BJ (cell line): Measurements from ENCODE around the gene TPM1. TPM values are rescaled to one million over a fixed set of nuclear protein-coding genes. Genes with fewer than 3 reads are reported as not detected.

Experiments
- CTCF ChIA-PET: fragments of 350-600 bp; formaldehyde crosslinking; extraction: SDS; loops from one replicate; lab custom pipeline; 2021; ENCODE audit warnings: antibody characterized with exemption, inconsistent platforms; lab: Yijun Ruan, JAX
- POLR2A ChIA-PET: fragments of 300-600 bp; sonication (Branson Sonifier 250); formaldehyde crosslinking; extraction: SDS; loops from one replicate; lab custom pipeline; 2021; ENCODE audit warnings: antibody characterized with exemption; lab: Charles Lee
- DNase-seq: peaks from one replicate; pipeline ENCODE4 v3.0.0-alpha.2; 2011; ENCODE audit warnings: low read depth
- H3K27me3 ChIP-seq: 2 replicates; pipeline ENCODE4 v1.6.0; 2011; ENCODE audit warnings: low read length; ENCODE audit not compliant: control insufficient read depth, insufficient read depth
- H3K36me3 ChIP-seq: 2 replicates; pipeline ENCODE4 v1.5.1; 2011; ENCODE audit warnings: low read length; ENCODE audit not compliant: control insufficient read depth, insufficient read depth
- H3K4me3 ChIP-seq: 2 replicates; pipeline ENCODE4 v1.5.1; 2011; ENCODE audit warnings: low read depth, mild to moderate bottlenecking, control low read depth, low read length
- CTCF ChIP-seq: IDR thresholded peaks from 2 replicates; pipeline ENCODE4 v1.5.1; 2011; ENCODE audit warnings: low read depth, mild to moderate bottlenecking, control low read depth, inconsistent platforms, low read length, moderate library complexity; ENCODE audit not compliant: insufficient read depth
- polyA plus RNA-seq: library from polyadenylated mRNA; depleted of rRNA; stranded (reverse); fragments of >200 nt; gene quantifications from 2 replicates; pipeline ENCODE4 v1.2.3, GENCODE V29; 2011

TPM1 gene
- polyA plus RNA-seq, 1 experiment, result 1,575 TPM

GRCh38 chr15:63047792-63048114 is 5.2 kb downstream of the TPM1 start:
- ChIA-PET CTCF (interaction anchor here (0.6 to 5.5 kb wide), 48 partner anchors 10 to 306 kb away, joined by 3 to 27 read pairs (median 4); no protein-coding TSS in a partner anchor), POLR2A (interaction anchor here (0.5 to 1.4 kb wide), 6 partner anchors 24 to 238 kb away, joined by 3 to 7 read pairs (median 4); no protein-coding TSS in a partner anchor)
- H3K36me3 ChIP-seq, result peaks cover 16% of the 10 kb centered on the region
- peak overlapping the region; percentile 49 for H3K4me3 ChIP-seq
- no peak for DNase-seq
- H3K27me3 ChIP-seq, result no peaks in the 10 kb centered on the region
- TF ChIP-seq CTCF, result no peak

- TF ChIP-seq CTCF, result peak; percentile 94
- H3K4me3 ChIP-seq, result peak overlapping the region; percentile 49
- ChIA-PET CTCF (interaction anchor here (0.7 to 5.5 kb wide), 52 partner anchors 9 to 307 kb away, joined by 3 to 27 read pairs (median 4); no protein-coding TSS in a partner anchor), POLR2A (interaction anchor here (0.5 to 1.4 kb wide), 5 partner anchors 25 to 239 kb away, joined by 3 to 7 read pairs (median 4); no protein-coding TSS in a partner anchor)
- no peaks in the 10 kb centered on the region for H3K27me3 ChIP-seq
- DNase-seq, result no peak
- peaks cover 16% of the 10 kb centered on the region for H3K36me3 ChIP-seq
Measured at GRCh38 chr15:63048115-63048775, 5.7 kb downstream of the TPM1 start.

- H3K4me3 ChIP-seq, result peak overlapping the region; percentile 49
- DNase-seq, result no peak
- H3K36me3 ChIP-seq, result peaks cover 11% of the 10 kb centered on the region
- CTCF ChIA-PET, result interaction anchor here (0.7 to 5.5 kb wide), 33 partner anchors 8 to 270 kb away, joined by 3 to 27 read pairs (median 5); no protein-coding TSS in a partner anchor
- no peaks in the 10 kb centered on the region for H3K27me3 ChIP-seq
- no peak for TF ChIP-seq CTCF
- POLR2A ChIA-PET, result interaction anchor here (1.0 to 1.4 kb wide), 2 partner anchors 120 to 200 kb away, joined by 3 read pairs; no protein-coding TSS in a partner anchor
Measured at GRCh38 chr15:63048776-63049665, 6.5 kb downstream of the TPM1 start.

GRCh38 chr15:63049783-63050371 is 7.3 kb downstream of the TPM1 start:
- Histone ChIP-seq H3K27me3 (no peaks in the 10 kb centered on the region), H3K4me3 (no peak overlapping the region), H3K36me3 (peaks cover 10% of the 10 kb centered on the region)
- TF ChIP-seq CTCF, result no peak
- ChIA-PET CTCF (interaction anchor here (0.7 to 5.5 kb wide), 5 partner anchors 8 to 268 kb away, joined by 3 to 27 read pairs (median 8); no protein-coding TSS in a partner anchor), POLR2A (interaction anchor here (0.7 to 1.0 kb wide), 2 partner anchors 20 to 121 kb away, joined by 3 read pairs; no protein-coding TSS in a partner anchor)
- no peak for DNase-seq
